SK-N-SH (cell line): ENCODE data around the gene PLEKHM1.
"Not testable (repeated sequence)": the region's sequence is repeated elsewhere in the genome, so short reads cannot be mapped to it uniquely, and the experiment has no call there.

Source experiments
- CHD2 ChIP-seq: fragments of 150-350 bp; IDR thresholded peaks from 2 replicates; pipeline ENCODE4 v1.6.1; 2018; ENCODE audit warnings: low read length; ENCODE audit not compliant: partially characterized antibody
- EP300 ChIP-seq, 2 experiments: IDR thresholded peaks; 2 replicates each; pipeline versions ENCODE4 v1.4.0 to v1.6.1; 2012; ENCODE audit warnings: borderline replicate concordance in 1 of 2, low read depth in 1 of 2, low read length in 1 of 2
- GABPA ChIP-seq: IDR thresholded peaks from 2 replicates; pipeline ENCODE4 v1.4.0; 2012; ENCODE audit warnings: low read depth, mild to moderate bottlenecking
- POLR2AphosphoS5 ChIP-seq: IDR thresholded peaks from 2 replicates; pipeline ENCODE4 v1.6.1; 2012; ENCODE audit warnings: low read depth, low read length
- RCOR1 ChIP-seq: fragments of 150-350 bp; IDR thresholded peaks from 2 replicates; pipeline ENCODE4 v1.6.1; 2017; ENCODE audit warnings: antibody characterized with exemption, low read length
- SMC3 ChIP-seq: IDR thresholded peaks from 2 replicates; pipeline ENCODE4 v1.6.1; 2012; ENCODE audit warnings: low read depth, low read length, improper control_type of control experiment
- USF2 ChIP-seq: fragments of 150-350 bp; IDR thresholded peaks from 2 replicates; pipeline ENCODE4 v1.6.1; 2017; ENCODE audit warnings: antibody characterized with exemption, low read length, low read depth, borderline replicate concordance
- TF ChIP-seq, protein P1 (sequence below): fragments of 200-600 bp; sonication (generic); IDR thresholded peaks from 2 replicates; pipeline ENCODE4 v1.6.1; 2017; ENCODE audit warnings: antibody characterized with exemption, mild to moderate bottlenecking, moderate library complexity

- TF ChIP-seq, protein P1, sequence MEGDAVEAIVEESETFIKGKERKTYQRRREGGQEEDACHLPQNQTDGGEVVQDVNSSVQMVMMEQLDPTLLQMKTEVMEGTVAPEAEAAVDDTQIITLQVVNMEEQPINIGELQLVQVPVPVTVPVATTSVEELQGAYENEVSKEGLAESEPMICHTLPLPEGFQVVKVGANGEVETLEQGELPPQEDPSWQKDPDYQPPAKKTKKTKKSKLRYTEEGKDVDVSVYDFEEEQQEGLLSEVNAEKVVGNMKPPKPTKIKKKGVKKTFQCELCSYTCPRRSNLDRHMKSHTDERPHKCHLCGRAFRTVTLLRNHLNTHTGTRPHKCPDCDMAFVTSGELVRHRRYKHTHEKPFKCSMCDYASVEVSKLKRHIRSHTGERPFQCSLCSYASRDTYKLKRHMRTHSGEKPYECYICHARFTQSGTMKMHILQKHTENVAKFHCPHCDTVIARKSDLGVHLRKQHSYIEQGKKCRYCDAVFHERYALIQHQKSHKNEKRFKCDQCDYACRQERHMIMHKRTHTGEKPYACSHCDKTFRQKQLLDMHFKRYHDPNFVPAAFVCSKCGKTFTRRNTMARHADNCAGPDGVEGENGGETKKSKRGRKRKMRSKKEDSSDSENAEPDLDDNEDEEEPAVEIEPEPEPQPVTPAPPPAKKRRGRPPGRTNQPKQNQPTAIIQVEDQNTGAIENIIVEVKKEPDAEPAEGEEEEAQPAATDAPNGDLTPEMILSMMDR = not testable (repeated sequence)
- not testable (repeated sequence) for TF ChIP-seq GABPA; SMC3; POLR2AphosphoS5; EP300 (IDR thresholded peaks at IDR 0.05; ENCODE audit: borderline replicate concordance in 1 of 2, low read depth in 1 of 2, low read length in 1 of 2); USF2; CHD2; RCOR1
Measured at GRCh38 chr17:45490198-45490597, 323 bp downstream of the PLEKHM1 start.
